Measurements from ENCODE around the gene PRTFDC1. TPM values are rescaled to one million over a fixed set of nuclear protein-coding genes. Genes with fewer than 3 reads are reported as not detected.

PRTFDC1 gene
- total and polyA plus RNA-seq, 2 of the 8 experiments (the other 6 are each of a cell fraction or from before 2014, with no cell fraction given) = 5.9 to 6.6 TPM

DNA sequence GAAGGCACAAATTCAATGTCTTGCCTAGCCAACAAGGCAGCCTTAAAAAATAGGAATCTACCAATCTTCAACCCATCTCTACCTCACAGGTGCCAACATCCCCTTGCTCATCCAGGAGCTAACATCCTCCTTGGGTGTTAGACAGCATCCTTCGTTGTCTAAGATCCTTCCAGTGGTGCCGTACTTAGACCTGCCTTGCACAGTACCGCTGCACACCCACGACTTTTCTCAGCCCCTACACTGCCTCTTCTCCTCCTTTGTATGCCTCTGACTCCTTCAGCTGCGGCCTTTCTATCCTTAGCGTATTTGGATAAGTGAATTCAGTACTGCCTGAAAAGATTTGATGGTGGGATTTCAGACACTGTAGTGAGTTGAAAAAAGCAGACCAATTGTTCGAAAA is 15.9 kb upstream of the PRTFDC1 start:
- no peaks in the 10 kb centered on the region for H3K79me1 ChIP-seq (ENCODE audit: low read depth, low read length)
- H2BK15ac ChIP-seq (ENCODE audit: low read length) = no peak overlapping the region
- no peak overlapping the region for H3K27ac ChIP-seq (ENCODE audit: low read depth, low read length)
- DNase-seq (ENCODE audit: low read depth in 1 of 2, low spot score in 2 of 2) = no peak
- H4K20me1 ChIP-seq (replicated peaks in 1 of 2; ENCODE audit: control insufficient read depth in 1 of 2, insufficient read depth in 2 of 2, low read length in 2 of 2) = peaks cover 0 to 4% of the 10 kb centered on the region in 2 experiments
- CTCF ChIA-PET (ENCODE audit: partially characterized antibody) = no interaction called here
- no peak overlapping the region for H4K91ac ChIP-seq (replicated peaks; ENCODE audit: insufficient read length, low read length)
- H3K4me3 ChIP-seq (ENCODE audit: extremely low read depth in 1 of 4, insufficient read depth in 2 of 4, low read depth in 3 of 4, low read length in 4 of 4) = no peak overlapping the region
- 97% methylated on average over 7 of the region's 7 CpGs; no CpG with 5 or more reads in 1 of the 2 experiments for WGBS, 2 experiments (ENCODE audit: extremely low coverage in 1 of 2, insufficient coverage in 1 of 2, insufficient read length in 1 of 2, insufficient replicate concordance in 2 of 2, low coverage in 1 of 2, low lambda C conversion rate in 2 of 2, missing lambda C conversion rate in 1 of 2)
- H3K23ac ChIP-seq (ENCODE audit: insufficient read length) = no peak overlapping the region
- POLR2A ChIA-PET (ENCODE audit: partially characterized antibody) = interaction anchor here (1.3 kb wide), 1 partner anchor 15 kb away, joined by 3 read pairs; no protein-coding TSS in a partner anchor
- no peaks in the 10 kb centered on the region for H3K4me1 ChIP-seq (replicated peaks in 1 of 4; ENCODE audit: control insufficient read depth in 3 of 4, insufficient read depth in 4 of 4, low read length in 3 of 4)
- H3K56ac ChIP-seq (replicated peaks; ENCODE audit: insufficient read length, low read depth, low read length) = no peak overlapping the region
- H3K27me3 ChIP-seq (replicated peaks in 1 of 4; ENCODE audit: control insufficient read depth in 3 of 4, extremely low read depth in 1 of 4, insufficient read depth in 3 of 4, low read length in 3 of 4) = no peaks in the 10 kb centered on the region
- H3K79me2 ChIP-seq (ENCODE audit: control insufficient read depth in 1 of 2, insufficient read depth in 2 of 2, low read length in 2 of 2) = no peaks in the 10 kb centered on the region
- H2BK12ac ChIP-seq (ENCODE audit: low read depth, low read length) = no peak overlapping the region
- H2AK5ac ChIP-seq (ENCODE audit: low read depth, low read length) = no peak overlapping the region
- H4K8ac ChIP-seq (ENCODE audit: extremely low read depth, insufficient read depth, low read length) = no peak overlapping the region
- H2BK20ac ChIP-seq (ENCODE audit: low read length) = no peak overlapping the region
- no peak overlapping the region for H2BK120ac ChIP-seq (replicated peaks; ENCODE audit: low read depth, low read length)
- no peaks in the 10 kb centered on the region for H3K36me3 ChIP-seq (ENCODE audit: control insufficient read depth in 2 of 4, insufficient read depth in 4 of 4, low read length in 3 of 4)
- no peak overlapping the region for H3K4ac ChIP-seq (replicated peaks; ENCODE audit: insufficient read length, low read depth, low read length)
- H3K14ac ChIP-seq (ENCODE audit: insufficient read length) = no peak overlapping the region
- H3K9ac ChIP-seq (replicated peaks in 1 of 4; ENCODE audit: extremely low read depth in 1 of 4, low read depth in 3 of 4, low read length in 3 of 4) = no peak overlapping the region
- no peak overlapping the region for H2BK5ac ChIP-seq (ENCODE audit: low read depth, low read length)
- peaks cover 4% of the 10 kb centered on the region; the same call in 1 of the 2 replicates for H3K23me2 ChIP-seq (ENCODE audit: low read depth, low read length)
- H2AFZ ChIP-seq (ENCODE audit: low read length) = no peak overlapping the region
- no peak for FAIRE-seq
- no peaks in the 10 kb centered on the region for H3K9me3 ChIP-seq (ENCODE audit: insufficient read depth in 2 of 2, low read depth in 1 of 2, low read length in 1 of 2)
- no peak overlapping the region for H3K4me2 ChIP-seq (ENCODE audit: insufficient read depth in 1 of 2, low read depth in 2 of 2, low read length in 2 of 2)
- no peak overlapping the region for H4K5ac ChIP-seq (ENCODE audit: insufficient read length, low read depth, low read length)
- no peak overlapping the region for H3K18ac ChIP-seq (ENCODE audit: extremely low read depth, low read length)
- TF ChIP-seq, protein P1, sequence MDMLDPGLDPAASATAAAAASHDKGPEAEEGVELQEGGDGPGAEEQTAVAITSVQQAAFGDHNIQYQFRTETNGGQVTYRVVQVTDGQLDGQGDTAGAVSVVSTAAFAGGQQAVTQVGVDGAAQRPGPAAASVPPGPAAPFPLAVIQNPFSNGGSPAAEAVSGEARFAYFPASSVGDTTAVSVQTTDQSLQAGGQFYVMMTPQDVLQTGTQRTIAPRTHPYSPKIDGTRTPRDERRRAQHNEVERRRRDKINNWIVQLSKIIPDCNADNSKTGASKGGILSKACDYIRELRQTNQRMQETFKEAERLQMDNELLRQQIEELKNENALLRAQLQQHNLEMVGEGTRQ (IDR thresholded peaks at IDR 0.05; ENCODE audit: low read length) = no peak
- TF ChIP-seq EGR1 (IDR thresholded peaks at IDR 0.05; ENCODE audit: borderline replicate concordance, low read depth, low read length) (no peak), SIRT6 (IDR thresholded peaks at IDR 0.05; ENCODE audit: low read length) (no peak), CHD1 (IDR thresholded peaks at IDR 0.05; ENCODE audit: low read depth, low read length) (no peak), PHF8 (conservative IDR thresholded peaks at IDR 0.05; ENCODE audit: low read depth, low read length) (no peak), SUZ12 (IDR thresholded peaks at IDR 0.05; ENCODE audit: low read length) (no peak), RXRA (IDR thresholded peaks at IDR 0.05; ENCODE audit: insufficient read depth, low read depth, low read length) (no peak)

All from H1 (cell line).